ENCODE results near the gene ADCY4. TPM values are rescaled to one million over a fixed set of nuclear protein-coding genes. Genes with fewer than 3 reads are reported as not detected.

ADCY4 gene
- 99.4 and 106 TPM in 2 replicates for total RNA-seq

DNA sequence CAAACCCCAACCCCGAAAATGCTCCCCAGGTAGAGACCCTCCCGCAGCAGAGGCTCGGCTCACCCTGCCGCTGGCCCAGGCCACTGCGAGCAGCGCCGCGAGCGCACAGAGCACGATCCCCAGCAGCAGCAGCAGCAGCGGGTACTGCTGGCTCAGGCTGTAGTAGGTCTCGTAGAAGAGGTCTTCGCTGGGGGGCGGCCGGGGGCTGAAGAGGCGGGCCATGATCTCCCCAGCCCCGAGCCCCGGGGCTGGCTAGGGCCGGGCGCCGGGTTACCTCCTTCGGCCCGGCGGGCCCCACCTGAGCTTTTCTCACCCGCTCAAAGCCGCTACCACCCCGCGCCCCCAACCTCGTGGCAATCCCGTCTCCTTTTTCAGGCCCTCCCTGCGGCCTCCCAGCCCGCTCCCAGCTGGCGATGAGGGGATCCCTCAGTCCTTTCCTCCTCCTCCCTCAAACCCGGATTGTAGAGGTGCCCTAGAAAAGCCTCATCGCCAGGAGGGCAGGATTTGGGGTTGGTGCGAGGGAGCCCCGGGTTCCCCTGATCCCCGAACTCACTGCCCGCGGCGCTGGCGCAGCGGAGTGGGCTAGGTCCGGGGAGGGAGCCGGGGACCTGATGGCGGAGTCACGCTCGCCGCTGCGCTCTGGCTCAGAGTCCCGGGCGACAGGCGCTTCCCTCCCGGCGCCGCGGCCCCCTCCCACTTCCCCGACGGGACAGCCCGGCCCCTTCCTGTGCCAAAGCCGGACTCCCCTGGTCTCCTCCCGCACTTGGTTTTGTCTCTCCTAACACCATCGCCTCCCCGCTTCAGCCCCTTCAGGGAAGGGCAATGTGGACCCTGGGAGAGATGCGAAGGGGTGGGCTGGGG is at the start of gene ADCY4:
ADCY4 (minus strand) TSS at position 641 of the 861 bp plus-strand sequence; CDS start at position 222, 419 bp downstream.

GRCh38 chr14:24367514-24368211 is 32.8 kb upstream of the ADCY4 start, which contains the start of gene NFATC4:
Gene NFATC4 (plus strand): TSS chr14:24368184. CDS start chr14:24368341, 157 bp downstream.

GRCh38 chr14:24339284-24340151 is 4.6 kb upstream of the ADCY4 start, which contains the start of gene RIPK3:
Gene RIPK3 (minus strand): TSS chr14:24339991. CDS start chr14:24339826, 165 bp downstream.

DNA sequence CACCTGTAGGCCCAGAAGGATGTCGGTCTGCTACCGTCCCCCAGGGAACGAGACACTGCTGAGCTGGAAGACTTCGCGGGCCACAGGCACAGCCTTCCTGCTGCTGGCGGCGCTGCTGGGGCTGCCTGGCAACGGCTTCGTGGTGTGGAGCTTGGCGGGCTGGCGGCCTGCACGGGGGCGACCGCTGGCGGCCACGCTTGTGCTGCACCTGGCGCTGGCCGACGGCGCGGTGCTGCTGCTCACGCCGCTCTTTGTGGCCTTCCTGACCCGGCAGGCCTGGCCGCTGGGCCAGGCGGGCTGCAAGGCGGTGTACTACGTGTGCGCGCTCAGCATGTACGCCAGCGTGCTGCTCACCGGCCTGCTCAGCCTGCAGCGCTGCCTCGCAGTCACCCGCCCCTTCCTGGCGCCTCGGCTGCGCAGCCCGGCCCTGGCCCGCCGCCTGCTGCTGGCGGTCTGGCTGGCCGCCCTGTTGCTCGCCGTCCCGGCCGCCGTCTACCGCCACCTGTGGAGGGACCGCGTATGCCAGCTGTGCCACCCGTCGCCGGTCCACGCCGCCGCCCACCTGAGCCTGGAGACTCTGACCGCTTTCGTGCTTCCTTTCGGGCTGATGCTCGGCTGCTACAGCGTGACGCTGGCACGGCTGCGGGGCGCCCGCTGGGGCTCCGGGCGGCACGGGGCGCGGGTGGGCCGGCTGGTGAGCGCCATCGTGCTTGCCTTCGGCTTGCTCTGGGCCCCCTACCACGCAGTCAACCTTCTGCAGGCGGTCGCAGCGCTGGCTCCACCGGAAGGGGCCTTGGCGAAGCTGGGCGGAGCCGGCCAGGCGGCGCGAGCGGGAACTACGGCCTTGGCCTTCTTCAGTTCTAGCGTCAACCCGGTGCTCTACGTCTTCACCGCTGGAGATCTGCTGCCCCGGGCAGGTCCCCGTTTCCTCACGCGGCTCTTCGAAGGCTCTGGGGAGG is 23.9 kb downstream of the ADCY4 start, which contains the start of gene LTB4R:
LTB4R (plus strand) TSS at position 857 of the 959 bp plus-strand sequence. CDS start 4,150 bp downstream, outside the sequence.

DNA sequence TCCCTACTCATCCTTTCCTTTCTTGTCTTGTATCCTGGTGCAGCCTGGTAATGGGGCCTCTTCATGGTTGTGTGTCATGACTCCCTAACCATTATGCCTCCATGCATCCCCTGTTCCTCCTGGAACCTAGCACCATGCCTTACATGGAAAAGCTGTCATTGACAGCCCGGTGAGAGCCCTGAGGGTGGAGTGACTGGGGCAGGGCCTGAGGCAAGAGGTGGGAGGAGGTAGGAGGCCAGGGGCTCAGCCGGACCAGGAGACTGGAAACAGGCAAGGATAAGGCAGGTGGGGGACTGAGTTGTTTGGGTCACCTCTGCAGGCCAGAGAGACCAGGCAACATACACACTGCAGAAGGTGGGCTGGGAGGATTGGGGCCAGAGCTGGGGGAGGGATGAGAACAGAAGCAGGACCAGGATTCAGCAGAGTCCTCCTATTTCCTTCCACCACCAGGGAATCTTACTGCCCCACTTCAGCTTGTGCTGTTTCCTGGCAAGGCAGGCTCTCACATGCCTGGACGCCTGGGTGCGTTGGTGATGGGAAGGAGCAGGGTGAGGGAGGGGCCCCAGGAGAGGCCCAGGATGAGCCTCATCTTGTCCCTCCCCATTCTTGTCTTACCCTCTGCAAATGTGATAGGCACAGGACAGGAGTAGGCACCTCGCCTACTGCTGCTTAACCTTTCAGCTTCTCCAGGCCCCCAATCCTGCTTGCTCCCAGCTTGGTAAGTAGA is 25.2 kb downstream of the ADCY4 start, which contains the start of gene LTB4R2:
LTB4R2 (plus strand) TSS at position 603 of the 727 bp plus-strand sequence. CDS start 525 bp downstream, outside the sequence.

DNA sequence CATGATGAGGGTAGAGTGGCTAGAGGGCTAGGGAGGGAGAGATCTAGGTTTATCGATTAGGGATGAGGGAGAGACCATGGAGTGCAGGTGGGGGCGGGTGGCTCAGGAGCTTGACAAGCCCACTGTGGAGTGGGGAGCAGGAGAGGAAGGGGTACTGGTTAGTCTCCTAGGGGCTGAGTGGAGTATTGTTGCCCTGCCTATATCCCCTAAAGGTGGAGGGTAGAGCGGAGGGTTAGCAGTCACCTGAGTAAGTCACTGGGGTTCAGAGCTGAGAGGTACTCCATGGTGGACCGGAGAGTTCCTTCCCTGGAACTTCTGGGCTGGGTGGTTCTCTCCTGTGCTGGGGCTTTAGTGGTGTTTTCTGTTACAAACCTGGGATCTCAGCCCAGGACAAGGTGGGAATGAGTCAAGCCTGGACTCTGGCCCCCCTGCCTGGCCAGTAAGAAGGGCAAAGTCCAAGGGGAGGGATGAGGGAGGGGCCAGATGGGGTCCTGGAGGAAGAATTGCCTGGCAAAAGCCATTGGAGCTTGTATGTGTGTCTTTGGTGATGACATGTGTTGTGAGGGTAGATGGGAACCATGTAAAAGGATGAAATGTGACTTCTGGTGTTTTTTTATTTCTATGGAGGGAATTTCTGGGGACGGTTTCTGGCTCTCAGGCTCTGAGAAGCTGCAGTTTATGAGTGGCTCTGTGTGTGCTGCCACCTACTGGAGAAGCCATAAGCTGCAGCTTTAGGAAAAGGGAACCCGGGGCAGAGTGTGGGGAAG is 27.1 kb downstream of the ADCY4 start, which contains the start of gene CIDEB:
CIDEB (minus strand) TSS at position 403 of the 767 bp plus-strand sequence; CDS start at position 284, 119 bp downstream.

GRCh38 chr14:24299255-24300191 is 35.3 kb downstream of the ADCY4 start, which contains the start of the genes DHRS1 and NOP9:
Gene DHRS1 (minus strand): TSS chr14:24299780. CDS start chr14:24299106, 674 bp downstream.
Gene NOP9 (plus strand): TSS chr14:24299850. CDS start chr14:24299955, 105 bp downstream.

DNA sequence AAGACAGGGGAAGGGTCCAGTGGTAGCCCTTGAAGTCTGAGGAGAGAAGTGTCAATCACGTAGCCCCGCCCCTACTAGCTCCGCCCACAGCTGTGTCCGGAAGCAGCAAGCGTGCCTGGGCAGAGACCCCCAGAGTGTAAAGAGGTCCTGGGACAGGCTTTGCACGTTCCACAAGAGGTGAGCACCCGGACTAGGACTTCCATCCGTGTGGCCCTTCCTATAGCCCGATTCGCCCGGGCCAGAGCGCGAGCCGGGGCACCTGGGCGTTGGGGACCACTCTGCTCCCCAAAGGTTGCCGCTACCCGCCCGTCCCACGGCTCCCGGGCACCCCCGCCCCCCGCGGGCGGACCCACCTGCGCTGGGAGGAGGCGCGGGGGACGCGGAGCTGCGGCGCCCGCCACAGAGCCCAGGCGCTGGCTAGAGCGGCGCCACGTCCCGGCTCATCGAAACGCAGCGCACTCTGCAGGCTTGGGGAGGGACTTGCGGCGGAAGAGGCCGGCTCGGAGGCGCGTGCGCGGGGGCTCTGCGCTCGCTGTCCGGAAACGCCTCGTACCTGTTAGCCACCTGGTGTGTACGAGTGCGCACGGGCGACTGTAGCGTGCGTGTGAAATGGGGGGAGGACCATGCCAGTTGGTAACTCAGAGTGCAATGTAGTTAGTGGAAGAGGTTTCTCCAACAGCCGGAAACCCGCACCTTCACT is 63.6 kb downstream of the ADCY4 start, which contains the start of gene RABGGTA:
RABGGTA (minus strand) TSS at position 464 of the 700 bp plus-strand sequence. CDS start 482 bp downstream, outside the sequence.

Small RNA genes within 50 kb of the gene (small RNA-seq; reads per million reads assigned to genes)
- not detected for gene RF00026

Other genes with a start within 250 kb of the ADCY4 start
- 26.2 and 33.6 TPM in 2 replicates for gene PCK2, start 240.8 kb downstream of the ADCY4 start, total RNA-seq
- gene DCAF11, start 220.3 kb downstream of the ADCY4 start, total RNA-seq = 53.7 and 56.6 TPM in 2 replicates
- 0.76 and 1.4 TPM in 2 replicates for gene NRL, start 220.1 kb downstream of the ADCY4 start, total RNA-seq
- 0.26 and 0.32 TPM in 2 replicates for gene FITM1, start 204.4 kb downstream of the ADCY4 start, total RNA-seq
- 104 and 119 TPM in 2 replicates for gene PSME1, start 198.9 kb downstream of the ADCY4 start, total RNA-seq
- gene EMC9, start 193.5 kb downstream of the ADCY4 start, total RNA-seq = 9.5 and 11.9 TPM in 2 replicates
- gene PSME2, start 188.5 kb downstream of the ADCY4 start, total RNA-seq = 73.3 and 80.2 TPM in 2 replicates
- 28.9 and 37.8 TPM in 2 replicates for gene RNF31, start 187.6 kb downstream of the ADCY4 start, total RNA-seq
- gene IRF9, start 173.8 kb downstream of the ADCY4 start, total RNA-seq = 76.1 and 78.0 TPM in 2 replicates
- gene REC8, start 163.0 kb downstream of the ADCY4 start, total RNA-seq = 1.3 and 1.8 TPM in 2 replicates
- 33.1 and 35.9 TPM in 2 replicates for gene IPO4, start 146.3 kb downstream of the ADCY4 start, total RNA-seq
- gene TM9SF1, start 139.6 kb downstream of the ADCY4 start, total RNA-seq = 71.9 and 83.6 TPM in 2 replicates
- gene TSSK4, start 129.4 kb downstream of the ADCY4 start, total RNA-seq = 0.13 and 0.43 TPM in 2 replicates
- 35.3 and 35.8 TPM in 2 replicates for gene CHMP4A, start 121.6 kb downstream of the ADCY4 start, total RNA-seq
- 18.8 and 21.6 TPM in 2 replicates for gene MDP1, start 119.0 kb downstream of the ADCY4 start, total RNA-seq
- gene NEDD8, start 102.7 kb downstream of the ADCY4 start, total RNA-seq = 104 and 115 TPM in 2 replicates
- 80.2 and 87.7 TPM in 2 replicates for gene GMPR2, start 102.1 kb downstream of the ADCY4 start, total RNA-seq
- 44.1 and 50.3 TPM in 2 replicates for gene TINF2, start 92.4 kb downstream of the ADCY4 start, total RNA-seq
- 1.1 and 1.6 TPM in 2 replicates for gene TGM1, start 71.9 kb downstream of the ADCY4 start, total RNA-seq
- gene RABGGTA, start 63.5 kb downstream of the ADCY4 start, total RNA-seq = 14.9 and 17.9 TPM in 2 replicates
- gene DHRS1, start 35.3 kb downstream of the ADCY4 start, total RNA-seq = 11.9 and 12.6 TPM in 2 replicates
- gene NOP9, start 35.2 kb downstream of the ADCY4 start, total RNA-seq = 15.8 and 17.8 TPM in 2 replicates
- 6.4 and 7.2 TPM in 2 replicates for gene CIDEB, start 27.1 kb downstream of the ADCY4 start, total RNA-seq
- gene LTB4R2, start 24.9 kb downstream of the ADCY4 start, total RNA-seq = 3.5 and 5.5 TPM in 2 replicates
- gene LTB4R, start 23.6 kb downstream of the ADCY4 start, total RNA-seq = 1.9 and 2.4 TPM in 2 replicates
- gene RIPK3, start 4.9 kb upstream of the ADCY4 start, total RNA-seq = 180 and 256 TPM in 2 replicates
- gene NFATC4, start 33.1 kb upstream of the ADCY4 start, total RNA-seq = 202 and 302 TPM in 2 replicates
- gene NYNRIN, start 63.9 kb upstream of the ADCY4 start, total RNA-seq = 14.0 and 14.4 TPM in 2 replicates
- 6.1 and 7.5 TPM in 2 replicates for gene CBLN3, start 94.6 kb upstream of the ADCY4 start, total RNA-seq
- 51.0 and 53.6 TPM in 2 replicates for gene KHNYN, start 94.9 kb upstream of the ADCY4 start, total RNA-seq
- gene SDR39U1, start 107.7 kb upstream of the ADCY4 start, total RNA-seq = 13.4 and 15.2 TPM in 2 replicates
- gene CMA1, start 173.2 kb upstream of the ADCY4 start, total RNA-seq = not detected in 2 replicates
- not detected in 2 replicates for gene CTSG, start 241.2 kb upstream of the ADCY4 start, total RNA-seq

Data from articular chondrocyte of knee joint (primary cell).